ENCODE results near the gene CYP26B1.

CYP26B1 gene

DNA sequence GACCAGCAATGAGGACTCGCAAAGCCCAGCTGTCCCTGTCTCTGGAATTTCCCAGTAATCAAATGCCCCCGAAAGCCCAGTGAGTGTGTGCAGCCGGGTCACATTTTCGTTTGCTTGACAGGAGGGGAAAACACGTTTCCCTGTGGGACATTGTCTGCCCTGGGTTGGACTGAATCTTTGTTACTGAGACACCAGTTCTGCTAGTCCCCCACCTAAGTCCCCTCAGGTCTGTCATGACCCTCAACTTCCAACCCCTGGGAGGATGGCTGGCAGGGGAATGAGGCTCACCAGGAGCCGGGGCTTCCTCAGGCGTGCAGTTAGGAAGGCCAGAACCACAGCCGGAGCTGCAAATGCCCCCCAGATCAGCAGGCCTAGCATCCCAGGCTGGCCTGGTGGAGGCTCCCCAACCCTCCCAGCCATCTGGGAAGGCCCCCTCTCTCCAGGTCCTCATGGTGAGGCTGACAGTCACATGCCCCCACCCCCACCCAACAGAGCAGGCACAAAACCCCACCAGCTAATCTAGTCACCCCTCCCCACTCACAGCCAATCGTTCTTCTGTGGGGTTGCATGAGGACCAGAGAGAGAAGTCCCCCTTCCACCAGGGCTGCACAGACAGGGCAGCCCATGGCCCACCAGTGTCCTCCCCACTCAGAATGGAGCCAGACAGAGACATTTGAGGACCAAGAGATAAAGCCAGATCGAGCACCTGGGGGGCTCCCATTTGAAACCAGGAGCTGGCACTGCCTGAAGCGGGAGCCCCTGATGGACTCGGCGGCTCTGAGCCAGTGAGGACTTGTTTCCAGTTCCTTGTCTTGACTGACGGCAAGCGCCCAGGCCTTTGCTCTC is 33.6 kb downstream of the CYP26B1 start:
- Histone ChIP-seq H2AFZ (ENCODE audit: low read depth, low read length) (no peak overlapping the region), H3K4me3 (ENCODE audit: low read depth in 1 of 2, low read length in 2 of 2) (no peak overlapping the region), H3K4me1 (ENCODE audit: insufficient read depth, low read length) (no peaks in the 10 kb centered on the region), H3K36me3 (ENCODE audit: insufficient read depth, low read length) (no peaks in the 10 kb centered on the region), H3K27ac (ENCODE audit: low read length) (no peak overlapping the region), H4K20me1 (ENCODE audit: insufficient read depth, low read length) (no peaks in the 10 kb centered on the region), H3K27me3 (ENCODE audit: insufficient read depth, low read length, poor library complexity) (peaks cover 2% of the 10 kb centered on the region), H3K4me2 (ENCODE audit: insufficient read depth, low read length) (no peak overlapping the region), H3K9me3 (ENCODE audit: insufficient read depth, low read length, severe bottlenecking) (peaks cover 5% of the 10 kb centered on the region), H3K79me2 (ENCODE audit: insufficient read depth, low read length) (no peaks in the 10 kb centered on the region), H3K9ac (ENCODE audit: low read depth, low read length) (no peak overlapping the region)
- DNase-seq (no peak), ATAC-seq (ENCODE audit: insufficient read depth, low read depth) (no peak)
- TF ChIP-seq EZH2 (IDR thresholded peaks at IDR 0.05; ENCODE audit: borderline replicate concordance, low read depth, low read length, severe bottlenecking) = no peak
- TF ChIP-seq, protein P1, sequence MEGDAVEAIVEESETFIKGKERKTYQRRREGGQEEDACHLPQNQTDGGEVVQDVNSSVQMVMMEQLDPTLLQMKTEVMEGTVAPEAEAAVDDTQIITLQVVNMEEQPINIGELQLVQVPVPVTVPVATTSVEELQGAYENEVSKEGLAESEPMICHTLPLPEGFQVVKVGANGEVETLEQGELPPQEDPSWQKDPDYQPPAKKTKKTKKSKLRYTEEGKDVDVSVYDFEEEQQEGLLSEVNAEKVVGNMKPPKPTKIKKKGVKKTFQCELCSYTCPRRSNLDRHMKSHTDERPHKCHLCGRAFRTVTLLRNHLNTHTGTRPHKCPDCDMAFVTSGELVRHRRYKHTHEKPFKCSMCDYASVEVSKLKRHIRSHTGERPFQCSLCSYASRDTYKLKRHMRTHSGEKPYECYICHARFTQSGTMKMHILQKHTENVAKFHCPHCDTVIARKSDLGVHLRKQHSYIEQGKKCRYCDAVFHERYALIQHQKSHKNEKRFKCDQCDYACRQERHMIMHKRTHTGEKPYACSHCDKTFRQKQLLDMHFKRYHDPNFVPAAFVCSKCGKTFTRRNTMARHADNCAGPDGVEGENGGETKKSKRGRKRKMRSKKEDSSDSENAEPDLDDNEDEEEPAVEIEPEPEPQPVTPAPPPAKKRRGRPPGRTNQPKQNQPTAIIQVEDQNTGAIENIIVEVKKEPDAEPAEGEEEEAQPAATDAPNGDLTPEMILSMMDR (IDR thresholded peaks at IDR 0.05; ENCODE audit: borderline replicate concordance, extremely low read depth, low read length, poor library complexity, severe bottlenecking) = no peak

GRCh38 chr2:72112981-72113846 is 34.4 kb downstream of the CYP26B1 start:
- Histone ChIP-seq H3K36me3 (ENCODE audit: insufficient read depth, low read length) (no peaks in the 10 kb centered on the region), H2AFZ (ENCODE audit: low read depth, low read length) (no peak overlapping the region), H3K9ac (ENCODE audit: low read depth, low read length) (no peak overlapping the region), H3K4me2 (ENCODE audit: insufficient read depth, low read length) (no peak overlapping the region), H3K27ac (ENCODE audit: low read length) (no peak overlapping the region), H3K79me2 (ENCODE audit: insufficient read depth, low read length) (no peaks in the 10 kb centered on the region), H3K27me3 (ENCODE audit: insufficient read depth, low read length, poor library complexity) (peaks cover 2% of the 10 kb centered on the region), H3K4me3 (ENCODE audit: low read depth in 1 of 2, low read length in 2 of 2) (no peak overlapping the region), H3K9me3 (ENCODE audit: insufficient read depth, low read length, severe bottlenecking) (peaks cover 5% of the 10 kb centered on the region), H3K4me1 (ENCODE audit: insufficient read depth, low read length) (no peaks in the 10 kb centered on the region), H4K20me1 (ENCODE audit: insufficient read depth, low read length) (no peaks in the 10 kb centered on the region)
- no peak for TF ChIP-seq EZH2 (IDR thresholded peaks at IDR 0.05; ENCODE audit: borderline replicate concordance, low read depth, low read length, severe bottlenecking)
- TF ChIP-seq, protein P1 (IDR thresholded peaks at IDR 0.05; ENCODE audit: borderline replicate concordance, extremely low read depth, low read length, poor library complexity, severe bottlenecking) = no peak
- ATAC-seq (ENCODE audit: insufficient read depth, low read depth) (no peak), DNase-seq (no peak)

DNA sequence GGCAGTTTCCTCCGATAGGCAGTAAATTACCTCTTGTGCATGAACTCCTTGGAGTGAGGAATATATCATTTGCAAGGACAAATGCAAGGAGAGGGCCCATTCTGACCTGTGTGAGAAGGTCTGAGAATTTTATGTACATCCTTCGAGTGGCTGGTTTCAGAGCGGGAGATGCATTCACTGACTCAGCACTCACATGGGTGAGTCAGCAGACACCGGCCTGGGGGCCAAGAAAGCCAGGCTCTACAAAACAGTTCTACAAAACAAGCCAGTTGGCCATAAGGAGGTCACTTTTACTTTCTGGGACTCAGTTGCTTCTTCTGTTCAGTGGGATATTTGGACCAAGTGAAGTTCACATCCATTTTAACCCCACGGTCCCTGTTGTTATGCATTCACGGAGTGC is 35.3 kb downstream of the CYP26B1 start:
- DNase-seq = no peak
- no peaks in the 10 kb centered on the region for H3K4me1 ChIP-seq (ENCODE audit: insufficient read depth, low read length)
- H4K20me1 ChIP-seq (ENCODE audit: insufficient read depth, low read length) = no peaks in the 10 kb centered on the region
- no peaks in the 10 kb centered on the region for H3K79me2 ChIP-seq (ENCODE audit: insufficient read depth, low read length)
- H3K27ac ChIP-seq (ENCODE audit: low read length) = no peak overlapping the region
- ATAC-seq (ENCODE audit: insufficient read depth, low read depth) = no peak
- peaks cover 5% of the 10 kb centered on the region for H3K9me3 ChIP-seq (ENCODE audit: insufficient read depth, low read length, severe bottlenecking)
- H3K9ac ChIP-seq (ENCODE audit: low read depth, low read length) = no peak overlapping the region
- peaks cover 2% of the 10 kb centered on the region for H3K27me3 ChIP-seq (ENCODE audit: insufficient read depth, low read length, poor library complexity)
- H3K36me3 ChIP-seq (ENCODE audit: insufficient read depth, low read length) = no peaks in the 10 kb centered on the region
- TF ChIP-seq EZH2 (IDR thresholded peaks at IDR 0.05; ENCODE audit: borderline replicate concordance, low read depth, low read length, severe bottlenecking) = no peak
- TF ChIP-seq, protein P1 (IDR thresholded peaks at IDR 0.05; ENCODE audit: borderline replicate concordance, extremely low read depth, low read length, poor library complexity, severe bottlenecking) = no peak
- H3K4me2 ChIP-seq (ENCODE audit: insufficient read depth, low read length) = no peak overlapping the region
- no peak overlapping the region for H3K4me3 ChIP-seq (ENCODE audit: low read depth in 1 of 2, low read length in 2 of 2)
- H2AFZ ChIP-seq (ENCODE audit: low read depth, low read length) = no peak overlapping the region

All from DND-41 (cell line).